Astrocyte of the spinal cord (primary cell): ENCODE results near the gene USP47.

Experiments used
- DNase-seq: peaks from one replicate; pipeline ENCODE4 v3.0.0; 2011; ENCODE audit warnings: low read depth, low spot score
- H3K4me3 ChIP-seq: 2 replicates; pipeline ENCODE4 v1.5.1; 2011; ENCODE audit warnings: low read depth, mild to moderate bottlenecking, low read length, moderate library complexity
- CTCF ChIP-seq: IDR thresholded peaks from 2 replicates; pipeline ENCODE4 v1.5.1; 2012; ENCODE audit warnings: low read depth, mild to moderate bottlenecking, low read length, inconsistent platforms
- in situ Hi-C: cut with HindIII; loops from 2 replicates; pipeline ENCODE4 v1.10.0; 2017; ENCODE audit warnings: low sequenced_read_pairs

USP47 gene

GRCh38 chr11:11996321-11997048, 154.7 kb downstream of the USP47 start:
- TF ChIP-seq CTCF: no peak
- in situ Hi-C loops: no loop called here
- DNase-seq: no peak
- no peak overlapping the region for H3K4me3 ChIP-seq

- TF ChIP-seq CTCF: no peak
- H3K4me3 ChIP-seq: no peak overlapping the region
- no peak for DNase-seq
- in situ Hi-C loops: no loop called here
Measured at GRCh38 chr11:11997049-11997322, 155.2 kb downstream of the USP47 start.

- H3K4me3 ChIP-seq: peak overlapping the region; percentile 2
- DNase-seq: peak; percentile 92
- TF ChIP-seq CTCF: no peak
- in situ Hi-C loops: no loop called here
Measured at GRCh38 chr11:11998091-11998781, 156.5 kb downstream of the USP47 start.

- H3K4me3 ChIP-seq: no peak overlapping the region
- TF ChIP-seq CTCF: no peak
- no peak for DNase-seq
- in situ Hi-C loops: no loop called here
Measured at GRCh38 chr11:12001186-12001585, 159.4 kb downstream of the USP47 start.

GRCh38 chr11:12003336-12003735, 161.6 kb downstream of the USP47 start:
- no peak for DNase-seq
- H3K4me3 ChIP-seq: no peak overlapping the region
- in situ Hi-C loops: no loop called here
- no peak for TF ChIP-seq CTCF

- no peak for DNase-seq
- no peak for TF ChIP-seq CTCF
- in situ Hi-C loops: no loop called here
Measured at GRCh38 chr11:12003815-12004214, 162.0 kb downstream of the USP47 start.

More at GRCh38 chr11:12003815-12004214, 162.0 kb downstream of the USP47 start:
- H3K4me3 ChIP-seq: no peak overlapping the region
